GM23338 (cell line): ENCODE data around the gene CPTP. TPM values are rescaled to one million over a fixed set of nuclear protein-coding genes. Genes with fewer than 3 reads are reported as not detected.

Source experiments
- ATAC-seq: fragments of 200-7000 bp; cut with Tn5 transposase; 3 replicates; pipeline ENCODE4 v1.9.1; 2020
- DNase-seq: peaks from one replicate; pipeline ENCODE4 v3.0.0-alpha.2; 2015; ENCODE audit warnings: low spot score
- H2AFZ ChIP-seq: fragments of 200-600 bp; sonication (generic); 2 replicates; pipeline ENCODE4 v1.8.0; 2016; ENCODE audit warnings: antibody characterized with exemption, mild to moderate bottlenecking, moderate library complexity
- H3F3A ChIP-seq: fragments of 200-600 bp; sonication (generic); replicated peaks from 2 replicates; pipeline ENCODE4 v1.8.0; 2017; ENCODE audit warnings: antibody characterized with exemption, mixed run types, low read depth
- H3K27ac ChIP-seq: fragments of 200-600 bp; sonication (generic); 2 replicates; pipeline ENCODE4 v1.6.1; 2016; ENCODE audit warnings: low read depth
- H3K27me3 ChIP-seq: fragments of 200-600 bp; sonication (generic); 2 replicates; pipeline ENCODE4 v1.8.0; 2016; ENCODE audit warnings: mild to moderate bottlenecking, mixed run types, moderate library complexity; ENCODE audit not compliant: insufficient read depth
- H3K36me3 ChIP-seq: fragments of 200-600 bp; sonication (generic); 2 replicates; pipeline ENCODE4 v1.8.0; 2016; ENCODE audit warnings: mild to moderate bottlenecking; ENCODE audit not compliant: insufficient read depth
- H3K4me1 ChIP-seq: fragments of 200-600 bp; sonication (generic); 2 replicates; pipeline ENCODE4 v1.8.0; 2016; ENCODE audit warnings: mild to moderate bottlenecking, moderate library complexity; ENCODE audit not compliant: insufficient read depth
- H3K4me2 ChIP-seq: fragments of 200-600 bp; sonication (generic); 2 replicates; pipeline ENCODE4 v1.7.1; 2017; ENCODE audit warnings: mixed run types
- H3K4me3 ChIP-seq: fragments of 200-600 bp; sonication (generic); 2 replicates; pipeline ENCODE4 v1.6.1; 2016; ENCODE audit warnings: mixed run types
- H3K79me2 ChIP-seq: fragments of 200-600 bp; sonication (generic); replicated peaks from 2 replicates; pipeline ENCODE4 v1.8.0; 2017; ENCODE audit warnings: mild to moderate bottlenecking; ENCODE audit not compliant: insufficient read depth
- H3K9me2 ChIP-seq: fragments of 200-600 bp; sonication (generic); 2 replicates; pipeline ENCODE4 v1.8.0; 2017; ENCODE audit not compliant: insufficient read depth
- H4K20me1 ChIP-seq: fragments of 200-600 bp; sonication (generic); replicated peaks from 2 replicates; pipeline ENCODE4 v1.8.0; 2017; ENCODE audit warnings: mild to moderate bottlenecking; ENCODE audit not compliant: insufficient read depth
- H3K27ac Mint-ChIP-seq: 2 replicates; pipeline ENCODE4 v1.8.0; 2020; ENCODE audit warnings: inconsistent platforms, mild to moderate bottlenecking, moderate library complexity, mixed read lengths
- H3K27me3 Mint-ChIP-seq: 3 replicates; pipeline ENCODE4 v1.8.0; 2022; ENCODE audit warnings: low read depth, mild to moderate bottlenecking, moderate library complexity, mixed read lengths, inconsistent platforms; ENCODE audit not compliant: insufficient read depth, poor library complexity
- H3K36me3 Mint-ChIP-seq: 3 replicates; pipeline ENCODE4 v1.8.0; 2021; ENCODE audit warnings: low read depth, mild to moderate bottlenecking, inconsistent platforms, moderate library complexity, mixed read lengths
- H3K4me1 Mint-ChIP-seq: 3 replicates; pipeline ENCODE4 v1.8.0; 2020; ENCODE audit warnings: mild to moderate bottlenecking, inconsistent platforms, mixed read lengths
- H3K4me3 Mint-ChIP-seq: 3 replicates; pipeline ENCODE4 v1.8.0; 2021; ENCODE audit warnings: moderate library complexity, mild to moderate bottlenecking, inconsistent platforms, mixed read lengths
- H3K9me3 Mint-ChIP-seq: 3 replicates; pipeline ENCODE4 v1.8.0; 2020; ENCODE audit warnings: moderate library complexity, mild to moderate bottlenecking, inconsistent platforms, mixed read lengths
- CREB1 ChIP-seq: fragments of 250-450 bp; sonication (Bioruptor Pico); IDR thresholded peaks from 2 replicates; pipeline ENCODE4 v1.5.0; 2020; ENCODE audit warnings: low read depth, mild to moderate bottlenecking, moderate library complexity
- ETS1 ChIP-seq: IDR thresholded peaks from 2 replicates; pipeline ENCODE4 v1.6.1; 2016; ENCODE audit warnings: antibody characterized with exemption
- EZH2 ChIP-seq: fragments of 200-600 bp; sonication (generic); IDR thresholded peaks from one replicate; pipeline ENCODE4 v1.8.0; 2017; ENCODE audit warnings: antibody characterized with exemption, mild to moderate bottlenecking, low read depth; ENCODE audit not compliant: unreplicated experiment
- EZH2phosphoT487 ChIP-seq: fragments of 200-600 bp; sonication (generic); IDR thresholded peaks from one replicate; pipeline ENCODE4 v1.8.1; 2018; ENCODE audit warnings: antibody characterized with exemption; ENCODE audit not compliant: unreplicated experiment
- JUNB ChIP-seq: IDR thresholded peaks from one replicate; pipeline ENCODE4 v1.6.1; 2016; ENCODE audit warnings: antibody characterized with exemption; ENCODE audit not compliant: unreplicated experiment
- NANOG ChIP-seq: IDR thresholded peaks from 2 replicates; pipeline ENCODE4 v1.6.1; 2016; ENCODE audit warnings: antibody characterized with exemption, borderline replicate concordance
- POLR2AphosphoS5 ChIP-seq: IDR thresholded peaks from 2 replicates; pipeline ENCODE4 v1.6.1; 2016; ENCODE audit warnings: antibody characterized with exemption, low read depth
- STAT1 ChIP-seq: IDR thresholded peaks from one replicate; pipeline ENCODE4 v1.6.1; 2016; ENCODE audit warnings: antibody characterized with exemption; ENCODE audit not compliant: unreplicated experiment
- ZNF114 ChIP-seq: fragments of 250-450 bp; sonication (Bioruptor Pico); IDR thresholded peaks from 2 replicates; pipeline ENCODE4 v1.5.0; 2020; ENCODE audit warnings: mild to moderate bottlenecking, moderate library complexity
- ZNF331 ChIP-seq: fragments of 250-450 bp; sonication (Bioruptor Pico); IDR thresholded peaks from 2 replicates; pipeline ENCODE4 v1.5.0; 2020; ENCODE audit warnings: low read depth, mild to moderate bottlenecking, moderate library complexity
- ZNF462 ChIP-seq: fragments of 250-450 bp; sonication (Bioruptor Pico); IDR thresholded peaks from 2 replicates; pipeline ENCODE4 v1.5.0; 2020; ENCODE audit warnings: mild to moderate bottlenecking, moderate library complexity
- polyA plus RNA-seq: library from polyadenylated mRNA; unstranded; fragments of >200 nt; fragmentation: Nextera tagmentation; extraction: Ambion mirVana; gene quantifications from 2 replicates; pipeline ENCODE4 v1.2.1, GENCODE V29; 2016
- total RNA-seq: library from RNA; depleted of rRNA; stranded (reverse); fragments of >200 nt; shearing (Covaris generic); gene quantifications from 2 replicates; pipeline ENCODE4 v1.2.3, GENCODE V29; 2014
- TF ChIP-seq, protein P1 (sequence below): IDR thresholded peaks from one replicate; pipeline ENCODE4 v1.6.1; 2018; ENCODE audit warnings: antibody characterized with exemption; ENCODE audit not compliant: unreplicated experiment
- TF ChIP-seq, protein P2 (sequence below), 2 experiments: fragments of 200-600 bp in 1 of 2; sonication (generic) in 1 of 2; conservative IDR thresholded peaks; 2 replicates each; pipeline versions ENCODE4 v1.5.1 to v1.6.1; 2016 to 2017; ENCODE audit warnings: antibody characterized with exemption in 2 of 2, low read depth in 2 of 2, mild to moderate bottlenecking in 2 of 2, moderate library complexity in 1 of 2

The CPTP gene
- total and polyA plus RNA-seq, 2 experiments from 2014 or later: 8.1 to 13.5 TPM

DNA sequence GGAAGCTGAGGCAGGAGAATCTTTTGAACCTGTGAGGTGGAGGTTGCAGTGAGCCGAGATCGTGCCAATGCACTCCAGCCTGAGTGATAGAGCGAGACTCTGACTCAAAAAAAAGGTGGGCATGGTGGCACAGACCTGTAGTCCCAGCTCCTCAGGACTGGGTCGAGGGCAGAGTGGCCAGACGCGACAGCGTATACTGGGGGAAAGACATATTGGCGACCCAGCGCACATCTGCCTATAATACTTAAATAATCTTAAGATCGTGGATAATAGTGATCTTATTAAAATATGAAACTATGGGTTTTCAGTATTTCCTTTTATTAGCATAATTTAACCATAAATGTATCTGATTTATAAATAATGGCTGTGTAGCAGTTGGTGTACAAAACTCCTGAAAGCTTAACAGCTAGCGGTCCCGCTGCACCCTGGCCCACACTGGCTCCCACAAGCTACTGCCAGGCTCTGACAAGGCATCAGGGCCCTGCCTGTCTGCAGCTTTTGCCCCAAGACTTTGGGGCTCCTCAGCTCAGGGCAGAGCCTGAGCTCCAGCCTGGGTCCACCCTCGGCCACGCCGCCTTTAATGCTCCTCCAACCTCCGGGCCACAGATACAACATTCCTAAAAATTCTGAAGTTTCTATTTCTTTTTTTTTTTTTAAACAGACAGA, 53.1 kb downstream of the CPTP start:
- peaks cover 9% of the 10 kb centered on the region for H3K4me1 ChIP-seq
- no peak for TF ChIP-seq CREB1 (CRISPR knock-in tag)
- TF ChIP-seq, protein P1, sequence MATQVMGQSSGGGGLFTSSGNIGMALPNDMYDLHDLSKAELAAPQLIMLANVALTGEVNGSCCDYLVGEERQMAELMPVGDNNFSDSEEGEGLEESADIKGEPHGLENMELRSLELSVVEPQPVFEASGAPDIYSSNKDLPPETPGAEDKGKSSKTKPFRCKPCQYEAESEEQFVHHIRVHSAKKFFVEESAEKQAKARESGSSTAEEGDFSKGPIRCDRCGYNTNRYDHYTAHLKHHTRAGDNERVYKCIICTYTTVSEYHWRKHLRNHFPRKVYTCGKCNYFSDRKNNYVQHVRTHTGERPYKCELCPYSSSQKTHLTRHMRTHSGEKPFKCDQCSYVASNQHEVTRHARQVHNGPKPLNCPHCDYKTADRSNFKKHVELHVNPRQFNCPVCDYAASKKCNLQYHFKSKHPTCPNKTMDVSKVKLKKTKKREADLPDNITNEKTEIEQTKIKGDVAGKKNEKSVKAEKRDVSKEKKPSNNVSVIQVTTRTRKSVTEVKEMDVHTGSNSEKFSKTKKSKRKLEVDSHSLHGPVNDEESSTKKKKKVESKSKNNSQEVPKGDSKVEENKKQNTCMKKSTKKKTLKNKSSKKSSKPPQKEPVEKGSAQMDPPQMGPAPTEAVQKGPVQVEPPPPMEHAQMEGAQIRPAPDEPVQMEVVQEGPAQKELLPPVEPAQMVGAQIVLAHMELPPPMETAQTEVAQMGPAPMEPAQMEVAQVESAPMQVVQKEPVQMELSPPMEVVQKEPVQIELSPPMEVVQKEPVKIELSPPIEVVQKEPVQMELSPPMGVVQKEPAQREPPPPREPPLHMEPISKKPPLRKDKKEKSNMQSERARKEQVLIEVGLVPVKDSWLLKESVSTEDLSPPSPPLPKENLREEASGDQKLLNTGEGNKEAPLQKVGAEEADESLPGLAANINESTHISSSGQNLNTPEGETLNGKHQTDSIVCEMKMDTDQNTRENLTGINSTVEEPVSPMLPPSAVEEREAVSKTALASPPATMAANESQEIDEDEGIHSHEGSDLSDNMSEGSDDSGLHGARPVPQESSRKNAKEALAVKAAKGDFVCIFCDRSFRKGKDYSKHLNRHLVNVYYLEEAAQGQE: no peak
- no peak for TF ChIP-seq ZNF114 (CRISPR knock-in tag)
- no peak for TF ChIP-seq JUNB
- TF ChIP-seq NANOG: no peak
- TF ChIP-seq STAT1: no peak
- no peak for TF ChIP-seq ZNF331 (CRISPR knock-in tag)
- TF ChIP-seq, protein P2, sequence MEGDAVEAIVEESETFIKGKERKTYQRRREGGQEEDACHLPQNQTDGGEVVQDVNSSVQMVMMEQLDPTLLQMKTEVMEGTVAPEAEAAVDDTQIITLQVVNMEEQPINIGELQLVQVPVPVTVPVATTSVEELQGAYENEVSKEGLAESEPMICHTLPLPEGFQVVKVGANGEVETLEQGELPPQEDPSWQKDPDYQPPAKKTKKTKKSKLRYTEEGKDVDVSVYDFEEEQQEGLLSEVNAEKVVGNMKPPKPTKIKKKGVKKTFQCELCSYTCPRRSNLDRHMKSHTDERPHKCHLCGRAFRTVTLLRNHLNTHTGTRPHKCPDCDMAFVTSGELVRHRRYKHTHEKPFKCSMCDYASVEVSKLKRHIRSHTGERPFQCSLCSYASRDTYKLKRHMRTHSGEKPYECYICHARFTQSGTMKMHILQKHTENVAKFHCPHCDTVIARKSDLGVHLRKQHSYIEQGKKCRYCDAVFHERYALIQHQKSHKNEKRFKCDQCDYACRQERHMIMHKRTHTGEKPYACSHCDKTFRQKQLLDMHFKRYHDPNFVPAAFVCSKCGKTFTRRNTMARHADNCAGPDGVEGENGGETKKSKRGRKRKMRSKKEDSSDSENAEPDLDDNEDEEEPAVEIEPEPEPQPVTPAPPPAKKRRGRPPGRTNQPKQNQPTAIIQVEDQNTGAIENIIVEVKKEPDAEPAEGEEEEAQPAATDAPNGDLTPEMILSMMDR (conservative IDR thresholded peaks at IDR 0.05; ENCODE audit: low read depth in 2 of 2): no peak
- TF ChIP-seq POLR2AphosphoS5: no peak
- TF ChIP-seq ZNF462 (CRISPR knock-in tag): no peak
- TF ChIP-seq ETS1: no peak
- TF ChIP-seq EZH2phosphoT487: no peak
- no peak for TF ChIP-seq EZH2
- Mint-ChIP-seq H3K36me3 (peaks cover 9% of the 10 kb centered on the region; the same call in 2 of the 3 replicates), H3K4me3 (no peak overlapping the region), H3K9me3 (no peaks in the 10 kb centered on the region; the same call in 1 of the 3 replicates), H3K27me3 (peaks cover 5% of the 10 kb centered on the region), H3K27ac (no peak overlapping the region), H3K4me1 (peaks cover 7% of the 10 kb centered on the region)
- H3K79me2 ChIP-seq: peaks cover 21% of the 10 kb centered on the region
- ATAC-seq: no peak
- no peaks in the 10 kb centered on the region for H3K9me2 ChIP-seq
- no peak for DNase-seq
- no peak overlapping the region for H3K27ac ChIP-seq
- H2AFZ ChIP-seq: no peak overlapping the region
- no peaks in the 10 kb centered on the region for H3K36me3 ChIP-seq
- H3K4me2 ChIP-seq: no peak overlapping the region
- no peaks in the 10 kb centered on the region for H3K27me3 ChIP-seq
- H3F3A ChIP-seq: peaks cover 13% of the 10 kb centered on the region
- no peak overlapping the region for H3K4me3 ChIP-seq
- H4K20me1 ChIP-seq: peaks cover 7% of the 10 kb centered on the region
